HUES6 (cell line): ENCODE data around the gene CDON.
A peak's percentile ranks its signal among the peaks of the same experiment; 100 is the strongest.

Experiments
- H3K27ac ChIP-seq: 2 replicates; pipeline ENCODE4 v1.7.0; 2013; ENCODE audit warnings: low read depth, mild to moderate bottlenecking, low read length, inconsistent platforms
- H3K27me3 ChIP-seq: 2 replicates; pipeline ENCODE4 v1.6.1; 2013; ENCODE audit warnings: low read length; ENCODE audit not compliant: control insufficient read depth, insufficient read depth
- H3K36me3 ChIP-seq: 2 replicates; pipeline ENCODE4 v1.6.1; 2013; ENCODE audit warnings: low read length; ENCODE audit not compliant: control insufficient read depth, insufficient read depth
- H3K4me1 ChIP-seq: 2 replicates; pipeline ENCODE4 v1.6.1; 2013; ENCODE audit warnings: low read length; ENCODE audit not compliant: control insufficient read depth, insufficient read depth
- H3K4me3 ChIP-seq: 2 replicates; pipeline ENCODE4 v1.5.1; 2013; ENCODE audit warnings: low read depth, low read length
- H3K9ac ChIP-seq: one replicate; pipeline ENCODE4 v1.6.1; 2013; ENCODE audit warnings: mild to moderate bottlenecking, low read length
- H3K9me3 ChIP-seq: 2 replicates; pipeline ENCODE4 v1.6.1; 2013; ENCODE audit warnings: low read depth, low read length; ENCODE audit not compliant: control insufficient read depth, insufficient read depth

The CDON gene

DNA sequence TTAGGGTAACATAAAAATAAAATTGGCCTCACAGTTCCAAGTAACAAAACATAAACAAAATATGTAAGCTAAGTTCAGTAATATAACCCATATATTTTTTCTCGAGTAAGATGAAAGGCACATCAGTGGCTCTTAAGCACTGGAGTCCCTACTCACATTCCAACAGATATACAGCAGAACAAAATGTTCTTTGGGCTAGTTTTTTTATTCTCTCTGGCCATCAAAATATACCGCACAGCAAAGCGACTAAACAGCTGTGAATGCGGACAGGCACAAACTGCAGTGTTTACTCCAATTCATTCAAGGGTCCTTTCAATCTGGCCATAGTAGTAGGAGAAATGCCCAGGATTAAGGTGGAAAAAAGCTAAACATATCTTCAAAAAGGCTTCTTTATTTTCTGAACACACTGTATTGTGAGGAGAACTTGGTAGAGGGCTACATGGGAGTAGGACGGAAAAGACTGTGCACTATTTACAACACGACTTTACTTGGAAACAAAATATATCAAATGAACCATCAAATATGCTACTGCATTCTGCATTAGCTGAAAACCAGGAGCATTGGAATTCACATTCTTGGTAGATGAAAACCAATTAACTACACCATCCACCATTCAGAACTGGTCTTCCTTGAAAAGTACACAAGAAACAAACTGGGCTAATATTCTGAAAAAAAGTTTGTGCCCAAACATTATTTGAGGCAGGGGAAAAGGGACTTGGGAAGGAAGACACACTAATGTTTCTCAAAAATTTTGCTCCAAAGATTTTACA lies 4.4 kb downstream of the CDON start:
- no peak overlapping the region for H3K9ac ChIP-seq
- H3K27me3 ChIP-seq = 0 out of 2 replicates have a peak, but pooled peaks cover 5% of the 10 kb centered on the region
- no peak overlapping the region for H3K27ac ChIP-seq
- no peak overlapping the region for H3K4me3 ChIP-seq
- H3K36me3 ChIP-seq = 0 out of 2 replicates have a peak, but pooled peaks cover 2% of the 10 kb centered on the region
- H3K4me1 ChIP-seq = peaks cover 13% of the 10 kb centered on the region
- no peaks in the 10 kb centered on the region for H3K9me3 ChIP-seq

DNA sequence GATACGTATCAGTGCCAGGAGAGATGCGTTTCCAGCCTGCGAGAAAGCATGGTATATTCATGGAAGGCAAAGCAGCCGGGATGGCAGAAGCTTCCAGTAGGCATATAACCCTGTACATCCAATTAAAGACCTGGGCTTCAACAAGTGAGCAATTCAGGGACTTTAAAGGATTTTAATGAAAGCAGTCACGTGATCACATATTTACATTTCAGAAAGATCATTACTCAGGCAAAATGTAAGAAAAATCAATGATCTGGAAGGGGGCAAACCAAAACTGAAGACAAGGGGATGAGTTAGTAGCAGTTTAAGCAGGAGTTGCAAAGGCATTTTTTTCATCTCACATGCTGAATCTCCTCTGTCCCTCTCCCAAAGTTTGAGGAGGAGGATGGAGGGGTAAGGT lies 7.8 kb downstream of the CDON start:
- Histone ChIP-seq H3K36me3 (0 out of 2 replicates have a peak, but pooled peaks cover 2% of the 10 kb centered on the region), H3K27me3 (no peaks in the 10 kb centered on the region), H3K4me1 (peaks cover 8% of the 10 kb centered on the region; the same call in 1 of the 2 replicates), H3K9me3 (no peaks in the 10 kb centered on the region), H3K9ac (no peak overlapping the region), H3K4me3 (no peak overlapping the region), H3K27ac (no peak overlapping the region)

DNA sequence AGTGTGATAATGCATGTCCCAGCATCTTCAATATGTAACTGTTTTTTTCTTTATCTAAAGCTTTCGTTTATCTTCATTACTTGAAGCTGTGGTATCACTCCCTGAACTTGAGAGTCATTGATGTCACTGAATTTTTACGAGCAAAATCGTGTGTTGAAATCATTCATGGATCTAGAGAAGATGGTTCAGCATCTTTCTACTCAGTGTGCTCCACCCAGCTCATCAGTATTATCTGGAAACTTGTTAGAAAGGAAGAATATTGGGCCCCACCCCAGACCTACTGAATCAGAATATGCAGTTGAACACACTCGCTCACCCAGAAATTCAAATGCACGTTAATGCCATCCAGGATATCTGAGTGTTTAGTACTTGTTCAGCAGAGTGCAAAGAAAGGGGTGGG lies 8.3 kb downstream of the CDON start:
- H3K36me3 ChIP-seq = 0 out of 2 replicates have a peak, but pooled peaks cover 2% of the 10 kb centered on the region
- no peak overlapping the region for H3K27ac ChIP-seq
- no peaks in the 10 kb centered on the region for H3K27me3 ChIP-seq
- H3K9me3 ChIP-seq = no peaks in the 10 kb centered on the region
- H3K4me3 ChIP-seq = no peak overlapping the region
- peaks cover 4% of the 10 kb centered on the region; the same call in 1 of the 2 replicates for H3K4me1 ChIP-seq
- H3K9ac ChIP-seq = no peak overlapping the region

DNA sequence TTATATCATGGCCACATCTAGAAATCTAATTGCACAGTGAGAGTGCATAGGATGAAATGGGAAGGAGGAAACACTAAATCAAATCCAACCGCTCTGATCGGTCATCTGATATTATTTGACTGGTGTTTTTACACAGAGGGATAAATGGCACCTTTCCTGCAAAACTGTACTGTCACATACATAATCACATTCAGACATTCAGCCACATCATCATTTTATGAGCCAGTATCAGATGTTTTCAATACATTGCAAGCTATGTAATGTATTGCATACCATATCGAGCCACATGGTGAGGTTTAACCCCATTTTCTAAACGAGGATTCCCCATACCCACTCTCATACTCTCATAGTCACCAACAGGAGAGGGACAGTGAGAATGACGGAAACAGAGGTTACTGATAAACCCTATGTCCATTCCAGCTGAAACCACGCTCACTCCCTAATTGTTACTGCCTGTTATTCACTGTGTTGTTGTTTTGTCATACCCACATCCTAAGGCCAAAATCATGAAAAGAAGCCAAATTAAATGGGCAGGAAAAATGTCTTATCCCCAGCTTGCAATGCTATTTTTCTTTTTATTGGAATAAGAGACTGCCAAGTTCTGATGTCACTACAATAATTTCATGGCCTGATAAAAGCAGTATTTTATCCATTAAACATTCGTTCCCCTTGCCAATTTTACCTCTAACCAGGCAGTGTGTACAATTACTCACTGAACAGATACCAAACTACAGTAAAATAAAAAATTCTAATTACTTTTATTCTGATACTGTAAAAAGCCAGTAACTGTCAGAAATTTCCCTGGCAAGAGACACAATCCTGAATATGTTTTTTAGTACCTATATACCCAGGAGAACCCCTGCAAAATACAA lies 9.0 kb downstream of the CDON start:
- Histone ChIP-seq H3K9ac (no peak overlapping the region), H3K4me1 (no peaks in the 10 kb centered on the region), H3K36me3 (0 out of 2 replicates have a peak, but pooled peaks cover 2% of the 10 kb centered on the region), H3K27ac (no peak overlapping the region), H3K27me3 (no peaks in the 10 kb centered on the region), H3K4me3 (no peak overlapping the region), H3K9me3 (no peaks in the 10 kb centered on the region)

DNA sequence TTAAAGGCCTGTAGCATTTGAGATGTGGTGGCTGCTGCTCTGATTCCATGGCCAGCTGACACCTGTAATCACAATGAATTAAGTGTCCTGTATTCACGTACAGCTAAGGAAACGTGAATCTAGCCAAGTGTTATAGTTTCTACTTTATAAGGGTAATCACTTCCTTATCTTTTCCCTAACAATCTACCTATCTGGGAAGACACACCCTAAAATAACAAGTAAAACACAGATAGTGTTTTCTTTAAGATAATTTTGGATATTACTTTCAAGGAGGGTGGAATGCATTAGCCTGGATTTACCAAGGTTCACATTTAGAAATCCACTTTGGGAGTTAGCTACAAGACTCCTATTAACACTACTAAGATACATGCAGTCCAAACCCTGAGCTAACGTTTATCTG lies 11.5 kb downstream of the CDON start:
- Histone ChIP-seq H3K27me3 (no peaks in the 10 kb centered on the region), H3K9me3 (no peaks in the 10 kb centered on the region), H3K9ac (no peak overlapping the region), H3K36me3 (0 out of 2 replicates have a peak, but pooled peaks cover 2% of the 10 kb centered on the region), H3K4me1 (no peaks in the 10 kb centered on the region), H3K27ac (no peak overlapping the region), H3K4me3 (no peak overlapping the region)

DNA sequence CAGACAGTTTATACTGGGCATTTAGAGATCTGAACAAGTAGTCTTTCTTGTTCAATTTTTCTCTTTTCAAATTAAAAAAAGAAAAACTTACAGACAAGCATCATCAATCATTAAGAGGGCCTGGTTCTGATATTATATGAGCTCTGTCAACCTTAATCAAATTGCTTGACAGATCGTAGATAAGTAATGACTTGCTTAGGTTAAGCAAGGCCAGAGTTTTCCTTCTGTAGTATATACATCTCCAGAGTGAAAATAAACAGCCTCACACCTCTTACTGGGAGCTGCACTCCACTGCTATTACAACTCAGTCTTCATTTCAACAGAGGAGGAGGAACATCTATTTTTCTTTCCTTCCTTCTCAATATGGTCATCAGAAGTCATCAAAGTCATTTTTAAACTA lies 13.5 kb downstream of the CDON start:
- H3K4me3 ChIP-seq = no peak overlapping the region
- H3K9me3 ChIP-seq = no peaks in the 10 kb centered on the region
- no peaks in the 10 kb centered on the region for H3K36me3 ChIP-seq
- H3K27me3 ChIP-seq = no peaks in the 10 kb centered on the region
- H3K27ac ChIP-seq = no peak overlapping the region
- H3K4me1 ChIP-seq = no peaks in the 10 kb centered on the region
- no peak overlapping the region for H3K9ac ChIP-seq

DNA sequence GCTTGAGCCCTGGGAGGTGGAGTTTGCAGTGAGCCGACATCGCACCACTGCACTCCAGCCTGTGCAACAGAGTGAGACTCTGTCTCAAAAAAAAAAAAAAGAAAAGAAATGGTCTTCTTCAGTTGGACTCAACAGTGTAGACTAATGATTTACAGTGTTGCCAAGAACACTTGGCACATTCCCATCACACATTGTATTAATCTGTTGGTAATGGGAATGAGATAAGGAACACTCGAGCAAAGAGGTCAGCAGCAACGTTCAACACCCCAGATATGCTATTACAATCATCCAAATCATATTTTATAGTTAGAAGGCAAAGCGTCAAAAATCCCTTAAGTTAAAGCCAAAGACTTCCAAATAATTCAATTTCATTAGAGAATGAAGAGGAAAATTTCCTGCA lies 14.5 kb downstream of the CDON start:
- Histone ChIP-seq H3K27me3 (no peaks in the 10 kb centered on the region), H3K4me1 (no peaks in the 10 kb centered on the region), H3K9me3 (no peaks in the 10 kb centered on the region), H3K9ac (no peak overlapping the region), H3K36me3 (no peaks in the 10 kb centered on the region), H3K4me3 (no peak overlapping the region), H3K27ac (no peak overlapping the region)

DNA sequence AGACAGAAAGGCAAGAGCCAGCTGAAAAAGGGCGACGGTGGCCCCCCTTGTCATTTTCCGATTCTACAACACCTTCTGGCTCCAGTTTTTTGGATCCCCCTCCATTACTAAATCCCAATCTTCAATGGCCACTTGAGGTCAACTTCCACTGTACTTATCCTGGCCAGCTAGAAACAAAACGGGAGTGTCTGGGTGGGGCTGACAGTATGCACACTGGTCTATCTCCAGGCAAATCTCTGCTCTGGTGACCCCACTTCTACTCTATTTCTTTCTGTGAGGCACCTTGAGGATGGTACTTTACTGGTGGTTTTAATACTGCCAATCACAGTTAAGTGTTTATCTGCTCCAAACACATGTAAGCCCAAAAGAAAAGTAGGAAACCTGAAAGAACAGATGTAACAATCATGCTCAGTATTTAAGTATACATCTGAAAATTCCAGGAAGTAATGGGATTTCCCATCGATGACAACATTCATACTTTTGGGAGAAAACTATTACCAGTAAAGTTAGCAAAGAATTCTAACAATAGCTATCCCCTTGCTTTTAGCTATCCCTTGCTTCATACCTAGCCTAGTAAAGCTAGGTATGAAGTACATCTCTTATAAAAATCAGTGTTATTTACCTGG lies 16.0 kb downstream of the CDON start:
- Histone ChIP-seq H3K27ac (no peak overlapping the region), H3K27me3 (no peaks in the 10 kb centered on the region), H3K9me3 (no peaks in the 10 kb centered on the region), H3K4me3 (no peak overlapping the region), H3K4me1 (no peaks in the 10 kb centered on the region), H3K36me3 (no peaks in the 10 kb centered on the region), H3K9ac (no peak overlapping the region)

DNA sequence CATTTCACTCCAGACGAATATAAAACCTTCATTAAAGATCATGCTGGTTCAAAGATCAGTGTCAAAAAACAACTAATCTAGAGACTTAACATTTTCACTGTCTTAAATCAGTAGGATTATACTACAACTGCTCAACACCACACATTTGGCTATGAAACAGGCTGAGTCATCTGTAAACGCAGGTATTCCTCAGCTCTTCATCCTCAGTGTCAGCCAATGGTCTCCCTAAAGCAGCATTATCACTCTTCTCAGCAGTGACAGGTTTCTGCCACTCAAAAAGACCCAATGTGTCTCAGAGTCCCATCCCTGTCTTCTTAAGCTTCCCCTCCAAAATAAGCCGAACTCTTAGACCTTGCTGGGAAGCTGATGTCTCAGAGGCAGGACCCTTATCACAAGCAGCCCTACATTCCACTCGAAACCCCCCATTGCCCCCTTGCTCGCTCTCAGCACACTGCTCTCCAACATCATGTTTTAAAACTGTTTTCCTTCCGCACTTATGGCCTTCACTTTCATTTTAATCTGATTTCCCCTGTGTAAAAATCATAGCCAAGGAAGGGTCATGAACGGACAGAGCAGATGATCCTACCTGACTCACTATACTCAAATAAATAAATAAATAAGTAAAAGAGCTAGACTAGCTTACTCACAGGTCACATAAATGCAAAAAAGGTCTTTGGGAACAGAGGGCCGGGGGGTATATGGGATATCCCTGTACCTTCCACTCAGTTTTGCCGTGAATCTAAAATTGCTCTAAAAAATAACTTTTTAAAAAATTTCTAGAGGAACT lies 23.0 kb downstream of the CDON start:
- Histone ChIP-seq H3K4me1 (peaks cover 8% of the 10 kb centered on the region), H3K4me3 (no peak overlapping the region), H3K27me3 (no peaks in the 10 kb centered on the region), H3K36me3 (no peaks in the 10 kb centered on the region), H3K9me3 (no peaks in the 10 kb centered on the region), H3K27ac (0 out of 2 replicates have a peak overlapping the region, but pooled peaks have one; percentile 30), H3K9ac (no peak overlapping the region)

DNA sequence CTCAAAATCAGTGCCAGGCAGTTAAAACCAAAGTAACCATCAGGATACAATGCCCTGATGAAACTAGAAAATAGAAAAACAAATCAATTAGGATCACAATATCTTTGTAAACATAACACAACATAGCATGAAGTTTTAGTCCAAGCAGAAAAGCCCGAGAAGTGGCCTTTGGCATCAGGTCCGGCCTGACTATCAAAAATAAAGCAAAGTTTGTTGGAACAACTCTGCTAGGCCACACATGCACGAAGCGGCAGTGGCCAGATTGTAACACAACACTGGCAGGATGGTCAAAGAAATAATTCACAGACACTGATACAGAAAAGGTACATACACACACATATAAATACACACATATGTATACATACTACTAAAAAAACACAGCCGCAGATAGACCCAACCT lies 26.9 kb downstream of the CDON start:
- no peaks in the 10 kb centered on the region for H3K27me3 ChIP-seq
- H3K9ac ChIP-seq = no peak overlapping the region
- H3K27ac ChIP-seq = no peak overlapping the region
- H3K9me3 ChIP-seq = no peaks in the 10 kb centered on the region
- no peaks in the 10 kb centered on the region for H3K36me3 ChIP-seq
- H3K4me1 ChIP-seq = peaks cover 21% of the 10 kb centered on the region
- no peak overlapping the region for H3K4me3 ChIP-seq
